Activated naive CD4-positive, alpha-beta T cell treated with anti-CD3 and anti-CD28 coated beads for 36 hours (primary cell): ENCODE measurements around the gene WNT7B. TPM values are rescaled to one million over a fixed set of nuclear protein-coding genes. Genes with fewer than 3 reads are reported as not detected.

ENCODE experiments used
- CTCF ChIA-PET: fragments of 350-600 bp; sonication (Branson Sonifier 250); formaldehyde crosslinking; loops from one replicate; lab custom pipeline; 2021; ENCODE audit warnings: antibody characterized with exemption; lab: Charles Lee
- DNase-seq: peaks from one replicate; pipeline ENCODE4 v3.0.0-alpha.2; 2020
- H3K27ac Mint-ChIP-seq: one replicate; pipeline ENCODE4 v1.8.0; 2021; ENCODE audit warnings: mild to moderate bottlenecking, mixed read lengths
- H3K27me3 Mint-ChIP-seq: one replicate; pipeline ENCODE4 v1.8.0; 2021; ENCODE audit warnings: low read depth, mixed read lengths
- H3K36me3 Mint-ChIP-seq: one replicate; pipeline ENCODE4 v1.8.0; 2021; ENCODE audit warnings: low read depth, mixed read lengths
- H3K4me1 Mint-ChIP-seq: one replicate; pipeline ENCODE4 v1.8.0; 2021; ENCODE audit warnings: low read depth, mixed read lengths
- H3K4me3 Mint-ChIP-seq: one replicate; pipeline ENCODE4 v1.8.0; 2021; ENCODE audit warnings: mild to moderate bottlenecking, moderate library complexity, mixed read lengths
- H3K9me3 Mint-ChIP-seq: one replicate; pipeline ENCODE4 v1.8.0; 2021; ENCODE audit warnings: mixed read lengths
- intact Hi-C: fragments of 100-400 bp; cut with micrococcal nuclease; formaldehyde crosslinking; loops from one replicate; pipeline ENCODE4 v1.15.1; 2023
- total RNA-seq, 2 experiments: library from RNA; stranded (reverse); gene quantifications; one replicate each; pipeline ENCODE4 v1.2.3, GENCODE V29; 2021

Gene WNT7B
- total RNA-seq, 2 experiments from 2014 or later, result not detected

DNA sequence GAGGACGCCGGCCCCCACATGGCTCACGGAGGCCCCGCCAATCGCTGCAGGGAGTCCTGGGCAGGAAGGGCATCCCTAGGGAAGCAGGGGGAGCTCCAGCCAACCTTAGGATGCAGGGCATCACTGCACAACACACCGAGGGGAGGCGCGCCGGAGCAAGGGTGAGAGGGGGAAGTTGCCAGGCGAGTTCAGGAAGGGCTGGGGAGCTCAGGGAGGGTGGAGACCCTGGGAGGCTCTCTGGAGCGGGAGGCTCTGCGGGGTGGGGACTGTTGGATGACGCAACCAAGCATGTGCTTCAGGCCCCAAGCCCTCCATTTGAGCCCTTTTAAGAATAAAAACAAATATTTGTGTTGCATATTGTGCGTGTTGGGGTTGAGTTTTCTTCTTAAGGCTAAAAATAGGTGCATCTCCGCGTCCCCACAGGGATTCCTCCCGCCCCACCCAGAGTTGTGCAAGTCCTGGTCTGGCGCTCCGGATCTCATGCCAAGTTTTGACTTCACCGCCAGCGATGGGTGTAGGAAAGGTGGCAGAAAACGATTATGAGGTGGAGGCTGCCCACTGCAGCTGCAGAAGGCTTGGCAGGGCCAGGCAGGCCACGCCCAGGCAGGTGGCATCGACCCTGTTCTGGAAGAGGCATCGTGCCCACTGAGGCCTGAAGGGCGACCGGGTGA lies 65.2 kb downstream of the WNT7B start:
- Mint-ChIP-seq H3K4me3 (no peak overlapping the region), H3K9me3 (peaks cover 5% of the 10 kb centered on the region), H3K27me3 (no peaks in the 10 kb centered on the region), H3K36me3 (no peaks in the 10 kb centered on the region), H3K27ac (no peak overlapping the region), H3K4me1 (no peaks in the 10 kb centered on the region)
- no peak for DNase-seq
- CTCF ChIA-PET, result no interaction called here
- intact Hi-C loops, result no loop called here

- CTCF ChIA-PET, result no interaction called here
- H3K9me3 Mint-ChIP-seq, result peaks cover 5% of the 10 kb centered on the region
- no peaks in the 10 kb centered on the region for H3K4me1 Mint-ChIP-seq
- H3K4me3 Mint-ChIP-seq, result no peak overlapping the region
- H3K27me3 Mint-ChIP-seq, result no peaks in the 10 kb centered on the region
- DNase-seq, result no peak
- H3K36me3 Mint-ChIP-seq, result no peaks in the 10 kb centered on the region
- intact Hi-C loops, result no loop called here
- no peak overlapping the region for H3K27ac Mint-ChIP-seq
Measured at GRCh38 chr22:45910928-45911467, 66.0 kb downstream of the WNT7B start.

DNA sequence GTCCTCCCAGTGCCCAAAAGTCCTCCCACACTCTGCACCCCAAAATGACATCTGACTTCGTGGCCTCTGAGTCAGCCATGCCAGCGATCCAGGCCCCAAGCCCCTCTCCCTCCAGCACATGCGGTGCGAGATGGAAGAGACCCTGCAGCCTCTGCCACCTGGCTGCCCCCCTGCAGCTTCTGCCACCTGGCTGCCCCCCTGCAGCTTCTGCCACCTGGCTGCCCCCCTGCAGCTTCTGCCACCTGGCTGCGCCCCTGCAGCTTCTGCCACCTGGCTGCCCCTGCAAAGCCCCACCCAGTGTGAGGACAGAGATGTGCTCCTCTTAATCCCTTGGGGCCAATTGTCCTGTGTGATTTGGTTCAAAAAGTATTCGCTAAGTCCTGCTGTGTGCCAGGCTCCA lies 68.0 kb downstream of the WNT7B start:
- no peak overlapping the region for H3K27ac Mint-ChIP-seq
- intact Hi-C loops, result no loop called here
- no peaks in the 10 kb centered on the region for H3K9me3 Mint-ChIP-seq
- H3K27me3 Mint-ChIP-seq, result peaks cover 10% of the 10 kb centered on the region
- H3K36me3 Mint-ChIP-seq, result no peaks in the 10 kb centered on the region
- H3K4me1 Mint-ChIP-seq, result no peaks in the 10 kb centered on the region
- CTCF ChIA-PET, result no interaction called here
- no peak overlapping the region for H3K4me3 Mint-ChIP-seq
- no peak for DNase-seq

- no peaks in the 10 kb centered on the region for H3K9me3 Mint-ChIP-seq
- H3K27me3 Mint-ChIP-seq, result peaks cover 10% of the 10 kb centered on the region
- no peak overlapping the region for H3K4me3 Mint-ChIP-seq
- H3K36me3 Mint-ChIP-seq, result no peaks in the 10 kb centered on the region
- H3K27ac Mint-ChIP-seq, result no peak overlapping the region
- CTCF ChIA-PET, result no interaction called here
- H3K4me1 Mint-ChIP-seq, result no peaks in the 10 kb centered on the region
- intact Hi-C loops, result no loop called here
- no peak for DNase-seq
Measured at GRCh38 chr22:45907996-45908395, 69.0 kb downstream of the WNT7B start.

DNA sequence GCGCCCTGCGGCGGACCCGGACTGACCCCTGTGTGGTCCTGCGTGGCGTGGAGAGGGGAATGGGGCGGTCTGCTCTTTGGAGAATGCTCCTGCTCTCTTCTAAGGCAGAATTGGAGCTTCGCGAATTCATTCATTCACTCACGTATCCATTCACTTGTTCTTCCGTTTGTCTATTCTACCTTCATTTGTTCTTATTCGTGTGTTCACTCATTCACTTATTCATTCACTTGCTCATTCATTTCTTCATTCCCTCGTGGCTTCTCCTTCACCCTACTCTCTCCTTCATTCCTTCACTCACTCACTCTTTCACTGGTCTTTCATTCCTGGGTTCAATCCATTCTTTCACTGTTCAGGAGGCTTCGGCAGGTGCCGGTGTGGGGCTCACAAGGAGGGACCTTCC lies 69.6 kb downstream of the WNT7B start:
- no peak for DNase-seq
- H3K27me3 Mint-ChIP-seq, result peaks cover 10% of the 10 kb centered on the region
- H3K9me3 Mint-ChIP-seq, result no peaks in the 10 kb centered on the region
- no peaks in the 10 kb centered on the region for H3K36me3 Mint-ChIP-seq
- no peak overlapping the region for H3K4me3 Mint-ChIP-seq
- CTCF ChIA-PET, result no interaction called here
- H3K27ac Mint-ChIP-seq, result no peak overlapping the region
- no peaks in the 10 kb centered on the region for H3K4me1 Mint-ChIP-seq
- intact Hi-C loops, result no loop called here

GRCh38 chr22:45906946-45907345 lies 70.0 kb downstream of the WNT7B start:
- Mint-ChIP-seq H3K27me3 (peaks cover 10% of the 10 kb centered on the region), H3K27ac (no peak overlapping the region), H3K9me3 (no peaks in the 10 kb centered on the region), H3K36me3 (no peaks in the 10 kb centered on the region), H3K4me3 (no peak overlapping the region), H3K4me1 (no peaks in the 10 kb centered on the region)
- CTCF ChIA-PET, result no interaction called here
- intact Hi-C loops, result no loop called here
- DNase-seq, result no peak

DNA sequence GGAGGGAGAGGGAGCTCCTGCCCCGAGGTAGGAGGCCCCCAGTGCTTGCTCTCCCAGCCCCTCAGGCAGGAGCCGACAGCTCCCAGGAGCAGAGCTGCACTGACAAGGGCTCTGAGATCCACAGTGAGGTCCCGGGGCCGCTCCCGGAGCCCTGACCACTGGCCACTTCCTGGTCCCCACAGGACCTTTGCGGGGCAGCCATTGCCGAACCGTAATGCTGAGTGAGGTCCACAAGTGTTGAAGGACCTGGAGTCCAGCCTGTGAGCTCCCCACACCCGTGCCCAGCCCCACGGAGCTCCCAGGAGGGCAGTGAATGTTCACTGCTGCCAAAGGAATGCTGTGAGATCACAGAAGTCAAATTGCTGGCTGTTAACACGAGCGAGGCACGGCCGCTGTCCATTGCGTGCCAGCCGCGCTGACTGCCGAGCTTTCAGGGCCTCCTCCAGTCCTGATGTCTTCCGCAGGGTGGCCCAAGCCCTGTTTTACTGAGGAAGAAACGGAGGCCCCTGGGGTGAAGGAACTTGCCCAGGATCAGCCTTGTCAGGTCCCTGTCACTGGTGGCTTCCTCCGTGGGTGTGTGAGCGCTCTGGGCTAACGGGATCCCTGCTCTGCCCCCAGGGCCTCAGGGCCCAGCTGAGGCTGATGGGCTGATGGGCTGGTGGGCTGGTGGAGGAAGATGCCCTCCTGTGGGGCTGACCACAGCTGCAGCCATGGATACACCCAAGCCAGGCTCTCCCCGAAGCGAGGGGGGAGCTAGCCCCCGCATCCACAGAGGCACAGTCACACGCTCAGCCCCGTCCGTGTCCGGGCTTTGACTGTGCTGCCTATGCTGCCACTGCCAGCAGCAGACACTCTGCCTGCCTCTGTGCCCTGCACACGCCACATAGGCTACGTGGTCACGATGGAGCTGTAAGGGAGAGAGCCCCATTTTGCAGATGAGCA lies 70.8 kb downstream of the WNT7B start:
- CTCF ChIA-PET, result interaction anchor here (0.6 to 0.7 kb wide), 2 partner anchors 71 to 215 kb away, joined by 3 read pairs; no protein-coding TSS in a partner anchor
- no peaks in the 10 kb centered on the region for H3K36me3 Mint-ChIP-seq
- intact Hi-C loops, result no loop called here
- H3K4me3 Mint-ChIP-seq, result no peak overlapping the region
- H3K27ac Mint-ChIP-seq, result no peak overlapping the region
- no peaks in the 10 kb centered on the region for H3K9me3 Mint-ChIP-seq
- no peaks in the 10 kb centered on the region for H3K4me1 Mint-ChIP-seq
- no peak for DNase-seq
- H3K27me3 Mint-ChIP-seq, result peaks cover 10% of the 10 kb centered on the region

GRCh38 chr22:45905326-45905923 lies 71.5 kb downstream of the WNT7B start:
- intact Hi-C loops, result no loop called here
- CTCF ChIA-PET, result interaction anchor here (0.6 to 0.7 kb wide), 2 partner anchors 72 to 216 kb away, joined by 3 read pairs; no protein-coding TSS in a partner anchor
- Mint-ChIP-seq H3K4me1 (no peaks in the 10 kb centered on the region), H3K27ac (no peak overlapping the region), H3K4me3 (no peak overlapping the region), H3K27me3 (peaks cover 10% of the 10 kb centered on the region), H3K36me3 (no peaks in the 10 kb centered on the region), H3K9me3 (no peaks in the 10 kb centered on the region)
- DNase-seq, result no peak

DNA sequence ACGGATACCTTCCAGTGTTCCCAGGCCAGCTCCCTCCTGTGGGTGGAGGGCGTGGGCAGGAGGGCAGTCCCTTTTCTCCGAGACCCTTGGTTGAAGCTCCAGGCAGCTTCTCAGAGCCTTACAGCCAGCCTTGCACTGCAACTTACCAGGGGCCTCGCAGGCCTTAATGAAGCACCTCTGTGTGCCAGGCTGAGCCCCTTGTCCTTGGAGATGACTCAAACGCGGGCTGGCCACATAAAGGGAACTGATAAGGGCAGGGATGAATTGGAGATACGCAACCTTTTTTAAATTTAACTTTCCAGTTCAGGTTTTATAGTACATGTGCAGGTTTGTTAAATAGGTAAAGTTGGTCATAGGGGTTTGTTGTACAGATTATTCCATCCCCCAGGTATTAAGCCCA lies 72.7 kb downstream of the WNT7B start:
- intact Hi-C loops, result no loop called here
- CTCF ChIA-PET, result no interaction called here
- Mint-ChIP-seq H3K4me3 (no peak overlapping the region), H3K9me3 (no peaks in the 10 kb centered on the region), H3K36me3 (no peaks in the 10 kb centered on the region), H3K4me1 (no peaks in the 10 kb centered on the region), H3K27ac (no peak overlapping the region), H3K27me3 (peaks cover 15% of the 10 kb centered on the region)
- no peak for DNase-seq

GRCh38 chr22:45903355-45904135 lies 73.4 kb downstream of the WNT7B start:
- intact Hi-C loops, result no loop called here
- Mint-ChIP-seq H3K27me3 (peaks cover 15% of the 10 kb centered on the region), H3K27ac (no peak overlapping the region), H3K4me1 (no peaks in the 10 kb centered on the region), H3K36me3 (no peaks in the 10 kb centered on the region), H3K9me3 (no peaks in the 10 kb centered on the region), H3K4me3 (no peak overlapping the region)
- CTCF ChIA-PET, result no interaction called here
- DNase-seq, result no peak

DNA sequence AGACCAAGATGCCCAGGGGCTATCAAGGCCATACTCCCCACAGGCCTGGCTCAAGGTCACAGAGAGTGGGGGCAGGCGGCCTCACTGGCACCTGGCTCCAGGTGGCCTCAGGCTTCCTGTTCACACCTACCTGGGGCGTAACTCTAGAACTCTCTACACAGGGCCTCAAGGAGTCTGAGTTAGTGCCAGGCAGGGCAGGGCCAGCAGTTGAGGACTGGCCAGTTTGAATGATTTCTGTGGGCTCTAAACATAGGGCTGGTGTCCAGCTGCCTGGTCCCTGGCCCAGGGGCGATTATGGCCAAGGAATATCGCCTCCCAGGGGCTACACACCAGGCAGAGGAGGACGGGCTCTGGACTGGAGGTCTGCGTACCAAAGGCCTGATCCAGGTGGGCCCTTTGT lies 79.2 kb downstream of the WNT7B start:
- CTCF ChIA-PET, result interaction anchor here (1.3 kb wide), 1 partner anchor 35 kb away, joined by 4 read pairs; no protein-coding TSS in a partner anchor

More for the DNA sequence above, 79.2 kb downstream of the WNT7B start:
- intact Hi-C loops, result no loop called here
- no peaks in the 10 kb centered on the region for H3K9me3 Mint-ChIP-seq
- no peaks in the 10 kb centered on the region for H3K4me1 Mint-ChIP-seq
- H3K4me3 Mint-ChIP-seq, result no peak overlapping the region
- no peak overlapping the region for H3K27ac Mint-ChIP-seq
- DNase-seq, result no peak
- no peaks in the 10 kb centered on the region for H3K36me3 Mint-ChIP-seq
- peaks cover 9% of the 10 kb centered on the region for H3K27me3 Mint-ChIP-seq
